Upper lobe of left lung (tissue), 6 donors: ENCODE results near the gene GTPBP3. TPM values are rescaled to one million over a fixed set of nuclear protein-coding genes. Genes with fewer than 3 reads are reported as not detected.

Source experiments
- ATAC-seq, 2 donors: fragments of 200-7000 bp; cut with Tn5 transposase; one replicate each; pipeline ENCODE4 v1.9.1; 2022; ENCODE audit warnings: mild to moderate bottlenecking in 2 of 2, moderate library complexity in 2 of 2; ENCODE audit not compliant: low FRiP score in 2 of 2
- DNase-seq, 2 donors: peaks; one replicate each; pipeline ENCODE4 v3.0.0-alpha.2; 2019 to 2020
- H3K27ac ChIP-seq, 4 donors: fragments of 200-600 bp; sonication (generic); one replicate each; pipeline ENCODE4 v1.5.1; 2016 to 2019
- H3K27me3 ChIP-seq, 4 donors: fragments of 200-600 bp; sonication (generic); one replicate each; pipeline ENCODE4 v1.5.1; 2017 to 2019
- H3K36me3 ChIP-seq, 4 donors: fragments of 200-600 bp; sonication (generic); one replicate each; pipeline ENCODE4 v1.5.1; 2016 to 2019
- H3K4me1 ChIP-seq, 4 donors: fragments of 200-600 bp; sonication (generic); one replicate each; pipeline ENCODE4 v1.5.1; 2018 to 2019
- H3K4me3 ChIP-seq, 4 donors: fragments of 200-600 bp; sonication (generic); one replicate each; pipeline ENCODE4 v1.5.1; 2017 to 2019; ENCODE audit warnings: mild to moderate bottlenecking in 2 of 4, moderate library complexity in 1 of 4
- H3K9me3 ChIP-seq, 4 donors: fragments of 200-600 bp; sonication (generic); one replicate each; pipeline ENCODE4 v1.5.1; 2018 to 2019
- CTCF ChIP-seq, 6 experiments: fragments of 450-650 bp in 4 of 6; fragments of 200-600 bp in 2 of 6; sonication (generic) in 2 of 6; IDR thresholded peaks; one replicate each; pipeline ENCODE4 v1.5.1; 2016 to 2019; ENCODE audit warnings: antibody characterized with exemption in 6 of 6
- EP300 ChIP-seq, 4 donors: sonication (generic); formaldehyde crosslinking; IDR thresholded peaks; one replicate each; pipeline ENCODE4 v1.5.1; 2017; ENCODE audit warnings: antibody characterized with exemption in 4 of 4, control low read depth in 2 of 4
- POLR2A ChIP-seq, 4 donors: fragments of 450-650 bp; IDR thresholded peaks; one replicate each; pipeline ENCODE4 v1.5.1; 2016 to 2017; ENCODE audit warnings: antibody characterized with exemption in 4 of 4, mild to moderate bottlenecking in 2 of 4
- POLR2AphosphoS5 ChIP-seq, 2 donors: sonication (generic); formaldehyde crosslinking; IDR thresholded peaks; one replicate each; pipeline ENCODE4 v1.5.1; 2017; ENCODE audit warnings: antibody characterized with exemption in 2 of 2
- WGBS, 2 donors: methylation state at CpG; one replicate each; pipeline ENCODE4 v1.1.5; 2017 to 2018; 5-methylcytosine and 5-hydroxymethylcytosine counted together
- total RNA-seq, 6 donors: library from RNA; depleted of rRNA in 4 of 6; stranded (reverse); fragments of >200 nt in 4 of 6; gene quantifications; one replicate each; pipeline versions ENCODE4 v1.1.0 to v1.2.1, GENCODE V29; 2016 to 2021
- donor health status: DM: no; HTN: no; CAD: no; lungs with moderate emphysema.
- donor health status: DM: no; HTN: yes; CAD: no; lungs with severe emphysema.

Gene GTPBP3
- total RNA-seq, 6 donors from 2014 or later, result 14.9 to 95.3 (median 26.4) TPM

GRCh38 chr19:17333611-17334413, 3.5 kb upstream of the GTPBP3 start:
- Histone ChIP-seq H3K9me3 (no peaks in the 10 kb centered on the region), H3K27me3 (peaks cover 0 to 5% (median 2%) of the 10 kb centered on the region in 4 donors), H3K4me1 (peaks cover 29 to 59% (median 41%) of the 10 kb centered on the region in 4 donors), H3K4me3 (peak overlapping the region; percentile 55 to 82 (median 72)), H3K36me3 (no peaks in the 10 kb centered on the region), H3K27ac (peak overlapping the region; percentile 26 to 86 (median 52))
- peak in 1 of 2 donors; percentile 4 for ATAC-seq
- TF ChIP-seq EP300 (IDR thresholded peaks at IDR 0.05), result no peak
- TF ChIP-seq POLR2A (IDR thresholded peaks at IDR 0.05), result peak in 1 of 4 donors; percentile 14
- peak; percentile 48 to 69 for DNase-seq
- 37 to 50% methylated on average over 21 to 30 of the region's 52 CpGs for WGBS, 2 donors

- ATAC-seq (peak; percentile 83 to 89), DNase-seq (peak; percentile 95 to 96)
- Histone ChIP-seq H3K9me3 (no peaks in the 10 kb centered on the region), H3K36me3 (no peaks in the 10 kb centered on the region), H3K27ac (peak within 1 kb of the TSS; percentile 30 to 86 (median 52)), H3K4me3 (peak within 1 kb of the TSS; percentile 55 to 91 (median 80)), H3K4me1 (peaks cover 29 to 52% (median 35%) of the 10 kb centered on the region in 4 donors), H3K27me3 (no peaks in the 10 kb centered on the region)
- TF ChIP-seq POLR2A (IDR thresholded peaks at IDR 0.05) (peak in 2 of 4 donors; percentile 37 to 50), CTCF (IDR thresholded peaks at IDR 0.05) (peak in 4 of 6 experiments; percentile 8 to 19 (median 10)), POLR2AphosphoS5 (IDR thresholded peaks at IDR 0.05) (peak; percentile 34 to 70), EP300 (IDR thresholded peaks at IDR 0.05) (no peak)
- 5 to 7% methylated on average over 23 to 42 of the region's 86 CpGs for WGBS, 2 donors
These were observed 2.6 kb upstream of the GTPBP3 start, which contains the start of gene ANO8 for GRCh38 chr19:17334414-17335409. Gene ANO8 (minus strand): TSS chr19:17334855. CDS start chr19:17334670, 185 bp downstream.

GRCh38 chr19:17335575-17335974, 1.8 kb upstream of the GTPBP3 start:
- H3K27ac ChIP-seq, result peak overlapping the region in 1 of 4 donors; percentile 69
- no peaks in the 10 kb centered on the region for H3K27me3 ChIP-seq
- no peaks in the 10 kb centered on the region for H3K9me3 ChIP-seq
- ATAC-seq (no peak), DNase-seq (no peak)
- H3K36me3 ChIP-seq, result no peaks in the 10 kb centered on the region
- peak overlapping the region in 1 of 4 donors; percentile 91 for H3K4me3 ChIP-seq
- TF ChIP-seq CTCF (IDR thresholded peaks at IDR 0.05) (no peak), POLR2A (IDR thresholded peaks at IDR 0.05) (no peak), EP300 (IDR thresholded peaks at IDR 0.05) (no peak), POLR2AphosphoS5 (IDR thresholded peaks at IDR 0.05) (no peak)
- 68 to 72% methylated on average over 10 of the region's 10 CpGs for WGBS, 2 donors
- peaks cover 29 to 52% (median 35%) of the 10 kb centered on the region in 4 donors for H3K4me1 ChIP-seq

GRCh38 chr19:17337675-17338432, 501 bp downstream of the GTPBP3 start:
- peaks cover 29 to 48% (median 35%) of the 10 kb centered on the region in 4 donors for H3K4me1 ChIP-seq
- DNase-seq, result peak in 1 of 2 donors; percentile 89
- 5 to 75% methylated on average over 2 to 43 of the region's 50 CpGs for WGBS, 2 donors
- peak overlapping the region in 3 of 4 donors; percentile 89 to 95 (median 90) for H3K27ac ChIP-seq
- TF ChIP-seq POLR2A (IDR thresholded peaks at IDR 0.05) (no peak), EP300 (IDR thresholded peaks at IDR 0.05) (no peak), CTCF (IDR thresholded peaks at IDR 0.05) (no peak), POLR2AphosphoS5 (IDR thresholded peaks at IDR 0.05) (no peak)
- no peaks in the 10 kb centered on the region for H3K27me3 ChIP-seq
- H3K36me3 ChIP-seq, result peaks cover 0 to 10% (median 4%) of the 10 kb centered on the region in 4 donors
- no peaks in the 10 kb centered on the region for H3K9me3 ChIP-seq
- ATAC-seq, result no peak
- H3K4me3 ChIP-seq, result peak overlapping the region; percentile 46 to 91 (median 67)
